HG02884 (cell line): ENCODE measurements around the gene MSX2.
"Not testable (repeated sequence)": the region's sequence is repeated elsewhere in the genome, so short reads cannot be mapped to it uniquely, and the experiment has no call there.

Source experiments
- ATAC-seq: cut with Tn5 transposase; IDR thresholded peaks from one replicate; pipeline ENCODE4 v1.9.1; 2021; ENCODE audit warnings: mild to moderate bottlenecking, moderate library complexity; ENCODE audit not compliant: unreplicated experiment

MSX2 gene

GRCh38 chr5:174732036-174733020 lies 7.9 kb downstream of the MSX2 start:
- ATAC-seq: no peak

DNA sequence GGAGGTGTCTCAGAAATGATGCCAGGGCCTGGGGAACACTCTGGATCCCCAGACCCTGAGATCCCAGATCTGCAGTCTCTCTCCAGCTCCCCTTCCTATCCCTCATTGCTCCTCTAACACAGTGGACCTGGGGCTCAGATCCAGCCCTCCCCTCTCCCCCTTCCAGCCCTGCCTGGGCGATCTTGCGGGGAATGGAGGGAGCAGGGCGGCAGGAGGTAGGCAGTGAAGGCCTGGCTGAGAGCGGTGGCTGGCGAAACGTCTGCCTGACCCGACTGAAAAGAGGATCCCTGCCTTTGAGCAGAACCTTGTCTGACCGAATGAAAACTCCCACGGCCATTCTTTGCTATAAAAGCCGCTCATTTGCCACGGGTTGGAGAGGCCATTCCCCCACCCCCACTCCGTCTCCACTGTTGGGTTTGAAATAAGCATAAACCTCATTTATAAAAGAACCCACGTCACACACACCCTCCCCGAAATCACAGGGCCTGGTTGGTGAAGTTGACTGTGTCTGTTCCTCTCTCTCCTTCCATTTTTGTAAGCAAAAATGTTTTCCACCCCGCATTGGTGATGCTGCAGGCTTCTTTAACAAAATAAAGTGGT lies 8.8 kb downstream of the MSX2 start:
- ATAC-seq: no peak

DNA sequence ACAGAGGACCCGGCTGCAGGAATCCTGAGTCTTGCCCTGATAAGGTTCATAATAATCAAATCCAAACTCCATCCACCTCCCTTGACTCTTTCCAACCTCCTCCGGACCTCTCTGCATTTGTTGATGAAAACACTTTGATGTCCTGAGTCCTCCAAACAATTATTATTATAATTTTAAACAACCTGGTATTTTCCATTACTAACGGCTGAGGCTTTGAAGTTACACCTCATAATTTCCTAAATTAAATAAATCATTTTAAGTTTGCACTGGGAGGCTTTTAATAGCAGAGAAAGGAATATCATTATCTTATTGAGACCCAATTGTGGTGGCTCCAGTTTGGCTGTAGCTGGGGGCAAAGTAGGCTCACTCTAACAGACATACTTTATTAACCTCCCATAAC lies 9.5 kb downstream of the MSX2 start:
- no peak for ATAC-seq

DNA sequence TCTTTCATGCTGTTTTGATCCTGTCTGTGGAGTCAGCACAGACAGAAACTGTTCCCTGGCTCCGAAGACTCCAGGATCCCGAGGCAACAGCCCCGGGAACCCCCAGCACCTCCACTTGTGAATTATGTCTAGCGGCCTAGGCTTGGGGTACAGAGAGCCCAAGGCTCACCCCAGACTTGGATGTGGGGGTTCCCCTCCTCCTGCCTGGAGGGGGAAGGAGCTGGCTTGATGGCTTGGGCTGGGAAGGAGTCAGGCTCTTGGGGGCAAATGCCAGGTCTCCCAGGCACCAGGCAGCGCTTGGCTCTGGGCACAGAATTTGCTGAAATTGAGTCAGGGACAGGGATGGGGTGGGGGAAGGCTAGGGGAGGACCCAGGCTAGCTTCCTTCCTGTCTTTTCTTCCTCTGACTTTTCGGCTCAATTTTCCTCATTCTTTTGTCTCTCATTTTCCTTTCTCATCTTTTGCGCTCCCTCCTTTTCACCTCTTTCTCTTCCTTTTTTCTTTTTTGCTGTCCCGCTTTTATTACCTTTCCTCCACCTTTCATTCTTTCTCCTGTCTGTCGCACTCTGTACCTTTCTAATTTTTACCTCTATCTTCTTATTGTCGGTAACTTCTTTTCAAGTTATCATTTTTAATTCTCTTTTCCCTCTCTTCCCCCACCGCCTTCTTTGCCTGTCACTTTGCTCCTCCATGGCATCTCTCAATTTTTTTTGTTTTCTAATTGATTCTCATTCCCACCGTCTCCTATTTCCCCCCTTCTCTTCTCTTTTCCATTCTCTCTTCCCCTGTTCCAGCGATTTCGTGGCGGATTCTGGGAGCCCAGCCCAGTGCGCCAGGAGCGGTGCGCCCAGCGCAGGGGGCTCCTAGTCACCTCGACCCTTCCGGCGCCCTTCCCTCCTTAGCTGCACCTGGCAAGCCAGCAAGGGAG lies 10.5 kb downstream of the MSX2 start:
- ATAC-seq: no peak

DNA sequence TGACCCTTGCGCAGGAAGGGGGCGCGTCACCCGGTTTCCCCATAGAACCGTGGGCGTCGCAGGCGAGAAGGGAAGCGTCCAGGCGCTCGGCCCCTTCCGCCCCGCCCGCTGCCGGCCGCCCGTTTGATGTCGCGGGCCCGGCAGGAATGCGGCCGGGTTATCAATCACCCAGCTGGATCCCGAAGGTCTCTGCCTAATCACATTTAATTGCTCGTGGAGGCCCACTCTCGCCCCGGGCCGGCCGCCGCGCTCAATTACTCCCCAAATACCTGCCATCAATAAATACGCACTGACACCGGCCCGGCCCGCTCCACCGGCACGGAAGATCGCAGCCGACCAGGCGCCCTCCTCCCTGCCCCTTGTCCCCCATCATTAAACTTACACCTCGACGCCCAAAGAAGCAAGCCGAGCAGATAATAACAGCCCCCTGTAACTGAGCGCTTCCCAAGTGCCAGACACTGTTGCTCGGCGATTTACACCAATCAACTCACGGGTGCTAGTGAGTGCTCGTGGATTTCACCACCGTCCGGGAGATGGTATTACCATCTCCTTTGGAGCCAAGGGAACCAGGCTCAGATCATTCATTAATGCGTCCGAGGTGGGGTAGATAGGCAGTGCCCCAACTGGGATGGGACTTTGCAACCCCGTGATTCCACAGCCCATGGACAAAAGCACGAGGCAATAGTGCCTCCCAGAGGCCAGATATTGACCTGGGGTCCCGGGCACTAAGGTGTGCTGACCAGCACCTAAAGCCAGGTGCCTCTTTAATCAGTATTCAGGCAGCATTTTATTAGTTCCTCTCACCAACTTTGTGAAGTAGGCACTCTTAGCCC lies 11.3 kb downstream of the MSX2 start:
- ATAC-seq: no peak

GRCh38 chr5:174736331-174736721 lies 11.9 kb downstream of the MSX2 start:
- no peak for ATAC-seq

- no peak for ATAC-seq
These were observed 12.4 kb downstream of the MSX2 start for GRCh38 chr5:174736777-174737176.

- ATAC-seq: no peak
These were observed 12.9 kb downstream of the MSX2 start for GRCh38 chr5:174737330-174737729.

DNA sequence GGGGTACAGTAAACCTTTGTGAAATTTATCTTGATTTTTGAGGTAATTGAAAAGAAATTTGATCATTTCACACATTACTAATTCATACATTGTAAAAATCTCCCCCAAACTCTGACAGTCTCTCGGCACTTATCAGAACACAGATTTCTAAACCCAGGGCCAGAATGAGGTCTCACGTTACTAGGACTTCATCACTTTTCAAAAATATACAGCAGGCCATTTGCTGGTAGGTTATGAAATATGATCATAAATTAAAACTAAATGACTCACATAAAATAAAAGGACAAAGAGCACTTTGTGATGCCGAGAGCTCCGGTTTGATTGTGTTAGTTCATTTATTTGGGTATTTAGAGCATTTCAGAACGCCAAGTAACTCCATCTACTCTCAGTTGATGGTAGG lies 17.0 kb downstream of the MSX2 start:
- ATAC-seq: no peak

- ATAC-seq: no peak
These were observed 20.5 kb downstream of the MSX2 start for GRCh38 chr5:174744896-174745295.

- ATAC-seq: no peak
These were observed 21.3 kb downstream of the MSX2 start for GRCh38 chr5:174745590-174746103.

- no peak for ATAC-seq
These were observed 26.3 kb downstream of the MSX2 start for GRCh38 chr5:174750711-174751110.

- no peak for ATAC-seq
These were observed 27.0 kb downstream of the MSX2 start for GRCh38 chr5:174751154-174752000.

DNA sequence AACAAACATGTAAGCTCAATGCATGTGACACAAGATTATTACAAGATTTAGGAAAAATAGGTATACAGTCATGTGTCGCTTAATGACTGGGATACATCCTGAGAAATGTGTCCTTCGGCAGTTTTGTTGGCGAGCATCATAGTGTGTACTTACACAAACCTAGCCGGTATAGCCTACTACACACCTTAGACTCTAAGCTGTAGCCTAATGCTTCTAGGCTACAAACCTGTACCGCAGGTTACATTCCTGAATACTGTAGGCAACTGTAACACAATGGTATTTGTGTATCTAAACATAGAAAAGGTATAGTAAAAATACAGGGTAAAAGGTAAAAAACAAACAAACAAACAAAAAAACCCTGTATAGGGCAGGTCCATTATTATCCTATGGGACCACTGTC lies 27.7 kb downstream of the MSX2 start:
- no peak for ATAC-seq

- no peak for ATAC-seq
These were observed 30.7 kb downstream of the MSX2 start for GRCh38 chr5:174755106-174755505.

- ATAC-seq: no peak
These were observed 34.7 kb downstream of the MSX2 start for GRCh38 chr5:174759091-174759490.

- no peak for ATAC-seq
These were observed 36.3 kb downstream of the MSX2 start for GRCh38 chr5:174760721-174761120.

- not testable (repeated sequence) for ATAC-seq
These were observed 37.0 kb downstream of the MSX2 start for GRCh38 chr5:174761341-174761740.

DNA sequence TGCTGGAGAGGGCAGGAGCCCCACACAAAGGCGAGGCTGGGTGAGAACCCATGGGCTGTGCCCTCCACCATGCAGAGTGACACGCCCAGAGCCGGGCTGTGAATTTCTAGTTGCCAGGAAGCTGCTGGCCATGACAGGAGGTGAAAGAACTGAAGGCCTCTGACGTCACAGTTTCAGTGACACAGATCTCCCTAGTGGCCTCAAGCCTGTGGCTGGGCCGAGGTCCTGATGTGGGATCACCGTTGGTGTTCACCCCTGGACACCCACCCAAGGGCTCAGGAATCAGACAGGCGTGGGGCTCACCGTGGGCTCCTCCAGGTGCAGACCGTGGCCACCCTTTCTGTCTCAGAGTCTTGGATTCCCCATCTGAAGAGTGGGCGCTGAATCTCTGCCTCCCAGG lies 39.9 kb downstream of the MSX2 start:
- ATAC-seq: no peak
